Astrocyte (in vitro differentiated cells and primary cell): ENCODE measurements around the gene CMBL. TPM values are rescaled to one million over a fixed set of nuclear protein-coding genes. Genes with fewer than 3 reads are reported as not detected.

Source experiments
- DNase-seq: peaks from one replicate; pipeline ENCODE4 v3.0.0-alpha.2; 2010; ENCODE audit warnings: low read depth
- FAIRE-seq: peaks from 2 replicates; lab custom pipeline; 2011; peaks lifted over from hg19 to GRCh38; lab: Jason Lieb, UNC
- H2AFZ ChIP-seq: 2 replicates; pipeline ENCODE4 v1.6.0; 2012; ENCODE audit warnings: low read depth, low read length, inconsistent platforms
- H3K27ac ChIP-seq: 2 replicates; pipeline ENCODE4 v1.5.1; 2011; ENCODE audit warnings: low read depth, low read length, inconsistent platforms
- H3K27me3 ChIP-seq: 2 replicates; pipeline ENCODE4 v1.6.0; 2011; ENCODE audit warnings: low read length, inconsistent platforms; ENCODE audit not compliant: insufficient read depth
- H3K36me3 ChIP-seq: 2 replicates; pipeline ENCODE4 v1.5.1; 2011; ENCODE audit warnings: low read length, inconsistent platforms; ENCODE audit not compliant: insufficient read depth
- H3K4me1 ChIP-seq: 2 replicates; pipeline ENCODE4 v1.5.1; 2011; ENCODE audit warnings: low read length, inconsistent platforms; ENCODE audit not compliant: insufficient read depth
- H3K4me2 ChIP-seq: 2 replicates; pipeline ENCODE4 v1.6.0; 2012; ENCODE audit warnings: low read length, inconsistent platforms
- H3K4me3 ChIP-seq: 2 replicates; pipeline ENCODE4 v1.5.1; 2011; ENCODE audit warnings: low read depth, mild to moderate bottlenecking, low read length, inconsistent platforms; ENCODE audit not compliant: insufficient read depth
- H3K79me2 ChIP-seq: 2 replicates; pipeline ENCODE4 v1.6.0; 2012; ENCODE audit warnings: mild to moderate bottlenecking, low read length, inconsistent platforms; ENCODE audit not compliant: insufficient read depth
- H3K9ac ChIP-seq: 2 replicates; pipeline ENCODE4 v1.6.0; 2012; ENCODE audit warnings: mild to moderate bottlenecking, low read length, inconsistent platforms
- H3K9me3 ChIP-seq: 2 replicates; pipeline ENCODE4 v1.5.1; 2012; ENCODE audit warnings: low read depth, mild to moderate bottlenecking, low read length, inconsistent platforms; ENCODE audit not compliant: insufficient read depth
- H4K20me1 ChIP-seq: 2 replicates; pipeline ENCODE4 v1.6.0; 2012; ENCODE audit warnings: low read length, inconsistent platforms; ENCODE audit not compliant: insufficient read depth
- H3K27ac Mint-ChIP-seq: one replicate; pipeline ENCODE4 v1.8.0; 2021; ENCODE audit warnings: mild to moderate bottlenecking, mixed read lengths; ENCODE audit not compliant: unreplicated experiment
- H3K27me3 Mint-ChIP-seq: one replicate; pipeline ENCODE4 v1.8.0; 2021; ENCODE audit warnings: low read depth, mixed read lengths; ENCODE audit not compliant: unreplicated experiment
- H3K36me3 Mint-ChIP-seq: one replicate; pipeline ENCODE4 v1.8.0; 2021; ENCODE audit warnings: low read depth, mixed read lengths; ENCODE audit not compliant: unreplicated experiment
- H3K4me1 Mint-ChIP-seq: one replicate; pipeline ENCODE4 v1.8.0; 2021; ENCODE audit warnings: low read depth, mixed read lengths; ENCODE audit not compliant: unreplicated experiment
- H3K4me3 Mint-ChIP-seq: one replicate; pipeline ENCODE4 v1.8.0; 2021; ENCODE audit warnings: mild to moderate bottlenecking, moderate library complexity, mixed read lengths; ENCODE audit not compliant: unreplicated experiment
- H3K9me3 Mint-ChIP-seq: one replicate; pipeline ENCODE4 v1.8.0; 2021; ENCODE audit warnings: mild to moderate bottlenecking, mixed read lengths; ENCODE audit not compliant: unreplicated experiment
- CTCF ChIP-seq: IDR thresholded peaks from 2 replicates; pipeline ENCODE4 v1.5.1; 2011; ENCODE audit warnings: low read depth, mild to moderate bottlenecking, inconsistent platforms, low read length, moderate library complexity; ENCODE audit not compliant: insufficient read depth
- EZH2 ChIP-seq: IDR thresholded peaks from 2 replicates; pipeline ENCODE4 v1.6.1; 2012; ENCODE audit warnings: mild to moderate bottlenecking, low read length, inconsistent platforms; ENCODE audit not compliant: insufficient read depth
- total RNA-seq: library from RNA; stranded (reverse); gene quantifications from 2 replicates; pipeline ENCODE4 v1.2.1, GENCODE V29; 2021

CMBL gene
- total RNA-seq, 1 donor from 2014 or later, result 39.7 TPM

- H3K4me3 ChIP-seq, result no peak overlapping the region
- H3K79me2 ChIP-seq, result no peaks in the 10 kb centered on the region
- no peaks in the 10 kb centered on the region for H4K20me1 ChIP-seq
- TF ChIP-seq CTCF, result no peak
- TF ChIP-seq EZH2, result no peak
- FAIRE-seq (no peak), DNase-seq (no peak)
- peaks cover 4% of the 10 kb centered on the region for H3K4me1 ChIP-seq
- Mint-ChIP-seq H3K4me3 (no peak overlapping the region), H3K4me1 (no peaks in the 10 kb centered on the region), H3K9me3 (peaks cover 1% of the 10 kb centered on the region), H3K27me3 (peaks cover 4% of the 10 kb centered on the region), H3K27ac (no peak overlapping the region), H3K36me3 (peaks cover 3% of the 10 kb centered on the region)
- H3K9ac ChIP-seq, result no peak overlapping the region
- H3K27me3 ChIP-seq, result no peaks in the 10 kb centered on the region
- H3K4me2 ChIP-seq, result no peak overlapping the region
- no peaks in the 10 kb centered on the region for H3K9me3 ChIP-seq
- no peak overlapping the region for H2AFZ ChIP-seq
- H3K36me3 ChIP-seq, result no peaks in the 10 kb centered on the region
- H3K27ac ChIP-seq, result no peak overlapping the region
These were observed 35.8 kb upstream of the CMBL start for GRCh38 chr5:10343486-10343885.

GRCh38 chr5:10339958-10340357 is 32.3 kb upstream of the CMBL start:
- no peak overlapping the region for H3K4me3 Mint-ChIP-seq
- no peak overlapping the region for H2AFZ ChIP-seq
- H3K27ac ChIP-seq, result no peak overlapping the region
- no peaks in the 10 kb centered on the region for H3K9me3 ChIP-seq
- H3K36me3 ChIP-seq, result no peaks in the 10 kb centered on the region
- H3K4me2 ChIP-seq, result no peak overlapping the region
- FAIRE-seq (no peak), DNase-seq (no peak)
- no peak overlapping the region for H3K9ac ChIP-seq
- peaks cover 3% of the 10 kb centered on the region for H3K36me3 Mint-ChIP-seq
- H4K20me1 ChIP-seq, result no peaks in the 10 kb centered on the region
- TF ChIP-seq CTCF (no peak), EZH2 (no peak)
- H3K27me3 Mint-ChIP-seq, result peaks cover 19% of the 10 kb centered on the region
- no peaks in the 10 kb centered on the region for H3K27me3 ChIP-seq
- H3K4me3 ChIP-seq, result no peak overlapping the region
- no peaks in the 10 kb centered on the region for H3K4me1 Mint-ChIP-seq
- H3K79me2 ChIP-seq, result no peaks in the 10 kb centered on the region
- H3K9me3 Mint-ChIP-seq, result peaks cover 5% of the 10 kb centered on the region
- peaks cover 4% of the 10 kb centered on the region for H3K4me1 ChIP-seq
- no peak overlapping the region for H3K27ac Mint-ChIP-seq

GRCh38 chr5:10339058-10339811 is 31.5 kb upstream of the CMBL start:
- no peaks in the 10 kb centered on the region for H3K36me3 ChIP-seq
- H3K4me1 ChIP-seq, result peaks cover 4% of the 10 kb centered on the region
- Mint-ChIP-seq H3K9me3 (peaks cover 5% of the 10 kb centered on the region), H3K4me1 (no peaks in the 10 kb centered on the region), H3K4me3 (no peak overlapping the region), H3K27ac (peak overlapping the region; percentile 26), H3K27me3 (peaks cover 26% of the 10 kb centered on the region), H3K36me3 (peaks cover 3% of the 10 kb centered on the region)
- no peak overlapping the region for H3K4me3 ChIP-seq
- H4K20me1 ChIP-seq, result no peaks in the 10 kb centered on the region
- FAIRE-seq, result no peak
- peak overlapping the region; percentile 13 for H3K9ac ChIP-seq
- no peaks in the 10 kb centered on the region for H3K27me3 ChIP-seq
- H3K4me2 ChIP-seq, result peak overlapping the region; percentile 75
- no peaks in the 10 kb centered on the region for H3K9me3 ChIP-seq
- H2AFZ ChIP-seq, result peak overlapping the region; percentile 58
- peak; percentile 47 for DNase-seq
- TF ChIP-seq EZH2 (no peak), CTCF (no peak)
- H3K79me2 ChIP-seq, result no peaks in the 10 kb centered on the region
- H3K27ac ChIP-seq, result no peak overlapping the region
